Activated T-helper 17 cell treated with anti-CD3 and anti-CD28 coated beads, Interleukin-2, amount 50 U/mL, for 72 hours (primary cell): Measurements from ENCODE around the gene CMC1. TPM values are rescaled to one million over a fixed set of nuclear protein-coding genes. Genes with fewer than 3 reads are reported as not detected.

ENCODE experiments used
- ATAC-seq: fragments of 150-1000 bp; cut with Tn5 transposase; replicated peaks from 2 replicates; pipeline ENCODE4 v1.10.0; 2021; ENCODE audit warnings: mild to moderate bottlenecking, moderate library complexity
- H3K27ac Mint-ChIP-seq: one replicate; pipeline ENCODE4 v1.8.0; 2022; ENCODE audit warnings: mixed read lengths
- H3K27me3 Mint-ChIP-seq: one replicate; pipeline ENCODE4 v1.8.0; 2022; ENCODE audit warnings: mixed read lengths
- H3K36me3 Mint-ChIP-seq: one replicate; pipeline ENCODE4 v1.8.0; 2022; ENCODE audit warnings: low read depth, mild to moderate bottlenecking, mixed read lengths
- H3K4me1 Mint-ChIP-seq: one replicate; pipeline ENCODE4 v1.8.0; 2022; ENCODE audit warnings: mixed read lengths
- H3K4me3 Mint-ChIP-seq: one replicate; pipeline ENCODE4 v1.8.0; 2022; ENCODE audit warnings: mild to moderate bottlenecking, mixed read lengths
- H3K9me3 Mint-ChIP-seq: one replicate; pipeline ENCODE4 v1.8.0; 2022; ENCODE audit warnings: mixed read lengths
- total RNA-seq, 2 donors: library from RNA; stranded (reverse); gene quantifications; one replicate each; pipeline ENCODE4 v1.2.3, GENCODE V29; 2022

The CMC1 gene
- total RNA-seq, 2 donors from 2014 or later, result 19.1 to 20.5 TPM

DNA sequence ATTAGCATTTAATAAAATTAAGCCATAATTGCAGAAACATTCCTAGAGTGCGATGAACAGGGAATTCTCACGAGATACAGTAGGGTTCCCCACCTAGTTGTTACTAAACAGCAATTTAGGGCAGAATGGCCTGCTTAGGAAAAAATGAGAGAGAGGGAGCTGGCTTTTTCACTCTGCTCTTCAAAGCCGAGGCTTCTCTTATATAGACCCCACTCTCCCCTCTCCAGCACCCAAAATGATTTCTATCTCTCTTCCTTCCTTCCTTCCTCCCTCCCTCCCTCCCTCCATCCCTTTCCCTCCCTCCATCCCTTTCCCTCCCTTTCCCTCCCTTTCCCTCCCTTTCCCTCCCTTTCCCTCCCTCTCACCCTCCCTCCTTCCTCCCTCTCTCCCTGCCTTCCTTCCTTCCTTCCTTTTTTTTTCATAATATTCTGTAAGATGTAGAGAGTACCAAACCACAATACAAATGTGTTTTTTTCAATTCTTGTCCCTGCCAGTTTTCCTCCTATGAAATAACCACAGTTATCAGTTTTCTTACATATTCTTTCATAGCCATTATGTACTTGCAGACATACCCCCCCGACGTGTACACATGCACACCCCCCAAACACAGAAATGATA lies 59.0 kb downstream of the CMC1 start:
- no peak for ATAC-seq
- H3K4me3 Mint-ChIP-seq, result no peak overlapping the region
- peaks cover 2% of the 10 kb centered on the region for H3K4me1 Mint-ChIP-seq
- no peaks in the 10 kb centered on the region for H3K27me3 Mint-ChIP-seq
- H3K9me3 Mint-ChIP-seq, result no peaks in the 10 kb centered on the region
- no peak overlapping the region for H3K27ac Mint-ChIP-seq
- H3K36me3 Mint-ChIP-seq, result peaks cover 13% of the 10 kb centered on the region

DNA sequence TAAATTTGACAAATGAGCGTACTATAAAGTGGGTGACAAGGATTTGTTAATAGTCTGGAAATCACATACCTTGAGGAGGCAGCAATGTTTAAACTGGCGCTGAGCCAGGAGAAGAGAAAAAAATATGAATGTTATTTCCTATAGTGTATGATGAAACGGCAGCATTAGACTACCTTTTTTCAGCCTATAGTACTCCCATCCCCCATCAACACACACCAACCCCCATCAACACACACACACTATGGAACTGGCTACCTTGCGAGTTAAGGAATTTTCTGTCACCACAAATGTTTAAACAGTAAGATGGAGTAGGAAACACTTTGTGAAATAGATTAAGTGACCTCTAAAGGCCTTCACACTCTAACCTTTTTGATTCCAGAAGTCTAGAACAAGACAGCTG lies 60.3 kb downstream of the CMC1 start:
- Mint-ChIP-seq H3K27me3 (no peaks in the 10 kb centered on the region), H3K27ac (no peak overlapping the region), H3K36me3 (peaks cover 13% of the 10 kb centered on the region), H3K4me3 (no peak overlapping the region), H3K9me3 (no peaks in the 10 kb centered on the region), H3K4me1 (no peaks in the 10 kb centered on the region)
- no peak for ATAC-seq

DNA sequence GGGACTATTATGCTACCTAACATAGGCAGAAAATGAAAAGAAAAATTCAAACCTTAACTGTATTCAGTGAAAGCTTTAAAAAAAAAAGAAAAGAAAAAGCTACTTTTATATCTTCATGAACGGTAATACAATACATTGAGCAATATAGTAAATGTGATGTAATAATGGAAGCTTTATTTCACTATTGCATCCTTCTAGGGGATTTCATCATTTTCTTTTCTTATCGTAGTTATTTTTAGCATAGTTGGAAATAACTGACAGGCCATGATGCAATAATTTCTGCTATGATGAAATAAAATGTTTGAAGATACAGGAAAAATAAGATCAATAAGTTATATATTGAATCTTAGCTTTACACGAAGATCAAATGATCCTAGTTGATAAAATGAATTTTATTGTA lies 66.8 kb downstream of the CMC1 start:
- no peak overlapping the region for H3K4me3 Mint-ChIP-seq
- H3K9me3 Mint-ChIP-seq, result no peaks in the 10 kb centered on the region
- H3K27me3 Mint-ChIP-seq, result no peaks in the 10 kb centered on the region
- ATAC-seq, result no peak
- H3K4me1 Mint-ChIP-seq, result peaks cover 10% of the 10 kb centered on the region
- no peak overlapping the region for H3K27ac Mint-ChIP-seq
- H3K36me3 Mint-ChIP-seq, result peaks cover 6% of the 10 kb centered on the region

DNA sequence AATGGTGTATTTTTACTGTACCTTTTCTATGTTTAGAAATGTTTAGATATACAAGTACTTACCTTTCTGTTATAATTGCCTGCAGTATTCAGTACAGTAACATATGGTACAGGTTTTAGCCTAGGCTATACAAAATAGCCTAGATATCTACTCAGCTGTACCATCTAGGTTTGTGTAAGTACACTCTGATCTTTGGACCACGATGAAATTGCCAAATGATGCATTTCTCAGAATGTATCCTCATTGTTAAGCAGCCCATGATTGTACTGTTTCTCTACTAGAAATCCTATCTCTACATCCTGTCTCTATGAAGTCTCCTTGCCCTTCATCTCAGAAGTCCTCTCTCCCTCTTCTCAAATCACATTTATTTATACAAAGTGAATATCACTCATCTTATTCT lies 74.3 kb downstream of the CMC1 start:
- no peaks in the 10 kb centered on the region for H3K27me3 Mint-ChIP-seq
- ATAC-seq, result no peak
- peaks cover 4% of the 10 kb centered on the region for H3K4me1 Mint-ChIP-seq
- no peak overlapping the region for H3K27ac Mint-ChIP-seq
- no peak overlapping the region for H3K4me3 Mint-ChIP-seq
- no peaks in the 10 kb centered on the region for H3K9me3 Mint-ChIP-seq
- H3K36me3 Mint-ChIP-seq, result peaks cover 22% of the 10 kb centered on the region

DNA sequence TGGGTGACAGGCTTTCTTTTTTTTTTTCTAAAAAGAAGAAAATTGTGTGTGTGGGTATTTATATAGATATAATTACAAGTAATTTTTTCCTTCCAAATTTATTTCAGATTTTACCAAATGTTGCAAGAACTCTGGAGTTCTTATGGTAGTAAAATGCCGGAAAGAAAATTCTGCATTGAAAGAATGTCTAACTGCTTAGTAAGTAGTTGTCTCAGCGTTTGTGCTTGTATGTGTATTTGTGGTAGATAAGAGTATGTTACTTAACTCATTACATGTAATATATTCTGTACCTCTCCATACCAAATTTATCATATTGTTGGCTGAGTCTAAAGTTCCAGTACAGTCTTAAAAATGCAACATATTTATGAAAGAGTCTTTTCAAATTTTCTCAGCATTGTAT lies 74.8 kb downstream of the CMC1 start:
- ATAC-seq, result no peak
- Mint-ChIP-seq H3K4me3 (no peak overlapping the region), H3K27me3 (no peaks in the 10 kb centered on the region), H3K27ac (no peak overlapping the region), H3K4me1 (peaks cover 4% of the 10 kb centered on the region), H3K36me3 (peaks cover 27% of the 10 kb centered on the region), H3K9me3 (no peaks in the 10 kb centered on the region)

DNA sequence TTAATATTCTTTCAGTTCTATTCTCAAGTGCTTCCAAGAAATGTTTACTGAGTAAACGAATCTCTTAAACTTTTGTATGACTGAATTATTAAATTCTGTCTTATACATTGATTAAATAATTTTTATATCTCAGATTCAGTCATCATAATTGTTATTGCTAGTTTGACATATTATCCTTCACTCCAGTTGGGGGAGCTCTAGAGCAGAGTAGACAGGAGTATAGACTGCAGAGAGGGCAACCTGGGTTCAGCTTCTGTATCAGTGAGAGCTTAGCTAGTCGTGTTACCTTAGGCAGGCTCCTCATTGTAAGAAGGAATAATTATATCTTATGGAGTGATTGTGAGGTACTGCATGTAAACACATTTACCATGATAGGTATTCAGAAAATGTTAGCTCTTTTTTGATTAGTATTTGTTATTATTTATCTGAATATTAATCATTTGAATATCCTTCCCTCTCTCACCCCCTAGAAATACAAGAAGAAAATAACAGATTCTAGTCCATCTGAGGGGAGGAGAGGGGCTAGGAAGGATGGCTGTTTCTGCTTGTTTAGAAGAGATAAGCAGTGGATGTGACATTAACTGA lies 76.1 kb downstream of the CMC1 start:
- peaks cover 40% of the 10 kb centered on the region for H3K36me3 Mint-ChIP-seq

DNA sequence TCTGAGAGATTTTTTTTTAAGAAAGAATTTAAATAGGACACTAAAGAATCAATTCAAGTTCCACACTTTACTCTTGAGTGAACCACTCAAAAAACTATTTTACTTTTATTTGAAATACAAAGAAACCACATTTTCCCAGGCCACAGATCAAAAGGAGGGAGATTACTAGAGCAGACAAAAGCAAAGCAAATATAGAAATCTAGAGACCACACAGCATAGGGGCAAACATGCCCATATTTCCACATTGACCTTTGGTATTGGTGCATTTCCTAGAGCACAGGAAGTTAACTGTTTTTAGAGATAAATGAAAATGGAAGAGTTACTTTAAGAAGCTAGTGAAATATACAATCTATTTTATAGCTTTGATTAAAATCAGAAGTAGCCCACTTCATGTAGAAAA lies 79.6 kb downstream of the CMC1 start:
- Mint-ChIP-seq H3K4me1 (no peaks in the 10 kb centered on the region), H3K27me3 (no peaks in the 10 kb centered on the region), H3K27ac (peak overlapping the region; percentile 46), H3K9me3 (no peaks in the 10 kb centered on the region), H3K36me3 (peaks cover 73% of the 10 kb centered on the region), H3K4me3 (no peak overlapping the region)
- ATAC-seq, result no peak

More for the DNA sequence above, 76.1 kb downstream of the CMC1 start:
- ATAC-seq, result peak; percentile 88
- H3K27ac Mint-ChIP-seq, result no peak overlapping the region
- H3K4me3 Mint-ChIP-seq, result no peak overlapping the region
- peaks cover 4% of the 10 kb centered on the region for H3K4me1 Mint-ChIP-seq
- no peaks in the 10 kb centered on the region for H3K27me3 Mint-ChIP-seq
- H3K9me3 Mint-ChIP-seq, result no peaks in the 10 kb centered on the region

DNA sequence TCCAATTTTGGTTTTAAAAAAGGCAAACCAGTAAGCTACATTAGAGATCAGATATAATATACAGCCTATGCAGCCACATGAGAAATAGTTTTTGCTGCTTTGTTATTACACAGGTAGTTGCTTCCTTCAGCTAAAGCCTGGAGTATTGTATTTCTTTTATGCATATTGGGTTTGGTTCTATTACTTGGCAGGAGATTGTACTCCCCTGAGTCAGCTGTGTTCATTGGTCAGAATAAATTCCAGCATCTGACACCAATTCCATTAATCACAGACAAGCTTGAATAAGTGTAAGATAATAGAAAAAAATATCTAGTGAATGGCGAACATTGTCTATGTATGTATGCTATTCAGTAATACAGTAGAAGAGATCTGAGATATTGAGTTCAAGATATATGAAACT lies 81.0 kb downstream of the CMC1 start:
- H3K27ac Mint-ChIP-seq, result no peak overlapping the region
- H3K9me3 Mint-ChIP-seq, result no peaks in the 10 kb centered on the region
- no peaks in the 10 kb centered on the region for H3K27me3 Mint-ChIP-seq
- no peak for ATAC-seq
- H3K36me3 Mint-ChIP-seq, result peaks cover 78% of the 10 kb centered on the region
- H3K4me3 Mint-ChIP-seq, result no peak overlapping the region
- peaks cover 5% of the 10 kb centered on the region for H3K4me1 Mint-ChIP-seq

DNA sequence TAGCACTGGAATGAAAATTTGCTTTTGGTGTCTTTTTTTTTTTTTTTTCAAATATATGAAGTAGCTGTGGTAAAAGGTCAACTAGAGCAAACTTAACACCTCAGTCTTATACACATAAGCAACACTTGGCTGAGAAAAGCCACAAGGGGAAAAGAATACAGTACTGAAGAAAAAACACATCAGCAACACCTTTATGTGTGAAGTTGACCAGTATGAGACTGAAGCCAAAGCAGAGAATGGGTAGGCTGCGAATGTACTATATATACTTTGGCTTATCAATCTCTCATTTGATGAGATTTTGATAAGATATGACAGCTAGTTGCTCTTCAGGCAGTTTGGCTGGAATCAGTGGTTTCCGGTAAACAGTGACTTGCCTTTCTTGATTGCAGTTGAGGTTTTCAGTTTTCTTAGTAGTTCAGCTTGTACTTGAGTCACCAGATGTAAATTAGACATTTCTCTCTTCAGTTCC lies 85.1 kb downstream of the CMC1 start:
- no peaks in the 10 kb centered on the region for H3K27me3 Mint-ChIP-seq
- ATAC-seq, result peak; percentile 94
- peaks cover 64% of the 10 kb centered on the region for H3K36me3 Mint-ChIP-seq
- H3K9me3 Mint-ChIP-seq, result no peaks in the 10 kb centered on the region
- peak overlapping the region; percentile 58 for H3K27ac Mint-ChIP-seq
- peaks cover 5% of the 10 kb centered on the region for H3K4me1 Mint-ChIP-seq
- H3K4me3 Mint-ChIP-seq, result peak overlapping the region; percentile 35

DNA sequence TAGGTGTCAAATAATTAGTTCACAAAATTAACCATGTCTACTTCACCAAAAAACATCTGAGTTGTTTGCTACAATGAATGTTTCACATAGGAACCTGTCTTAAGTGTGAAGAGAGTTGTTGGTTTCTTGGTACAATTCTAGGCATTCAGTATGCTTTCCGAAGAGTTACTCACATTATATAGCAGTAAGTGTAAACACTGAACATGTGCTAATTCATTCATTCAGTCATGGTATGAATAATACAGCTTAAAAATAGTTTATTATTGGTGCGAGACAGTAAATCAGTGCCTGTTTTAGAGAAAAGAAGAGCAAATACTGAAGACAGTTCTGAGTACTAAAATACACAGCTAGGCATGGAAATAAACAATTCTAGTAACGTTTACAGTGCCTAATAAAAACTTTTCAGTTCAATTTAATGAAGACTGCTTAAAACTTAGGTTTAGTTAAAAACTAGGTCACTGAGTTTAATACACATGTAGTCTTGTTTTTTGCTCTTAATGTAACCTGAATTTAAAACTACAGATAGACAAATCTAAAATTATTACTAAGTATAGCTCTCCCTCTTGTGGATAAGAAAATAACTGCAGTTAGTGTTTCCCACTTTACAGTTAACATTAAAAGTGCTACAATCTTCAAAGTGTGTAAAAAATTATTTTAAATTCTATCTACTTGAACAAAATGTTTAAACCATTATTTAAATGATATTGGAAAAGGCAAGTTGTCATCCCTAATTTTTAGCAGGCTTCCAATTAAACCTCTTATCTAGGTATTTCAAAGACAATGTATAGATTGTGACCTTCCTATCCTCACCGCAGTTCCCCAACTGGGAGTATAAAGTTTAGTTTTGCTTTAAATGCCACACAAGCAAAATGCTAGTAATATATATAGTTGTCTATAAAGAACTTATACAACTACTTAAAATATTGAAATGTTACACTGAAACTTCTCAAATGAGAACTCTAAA lies 87.1 kb downstream of the CMC1 start:
- no peaks in the 10 kb centered on the region for H3K9me3 Mint-ChIP-seq
- peaks cover 5% of the 10 kb centered on the region for H3K4me1 Mint-ChIP-seq
- H3K27me3 Mint-ChIP-seq, result no peaks in the 10 kb centered on the region
- peaks cover 56% of the 10 kb centered on the region for H3K36me3 Mint-ChIP-seq
- ATAC-seq, result no peak
- H3K27ac Mint-ChIP-seq, result no peak overlapping the region
- H3K4me3 Mint-ChIP-seq, result no peak overlapping the region

DNA sequence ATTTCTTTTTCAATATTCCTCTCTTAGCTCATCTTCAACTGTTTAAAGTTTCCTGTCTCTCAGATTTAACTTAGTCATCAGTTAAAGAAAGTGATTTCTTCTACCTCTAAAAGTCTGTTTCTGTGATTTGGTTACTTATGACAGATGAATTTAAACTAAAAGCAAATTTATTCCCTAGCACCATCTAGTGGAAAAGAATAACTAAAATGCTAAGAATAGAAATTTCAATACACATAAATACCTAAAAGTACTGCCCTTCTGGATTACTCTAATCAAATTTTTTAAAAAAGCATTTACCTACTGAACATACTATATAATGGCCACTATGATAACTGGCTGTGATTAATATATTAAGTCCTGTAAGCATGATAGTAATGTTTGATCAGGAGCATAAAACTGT lies 93.1 kb downstream of the CMC1 start:
- H3K36me3 Mint-ChIP-seq, result peaks cover 64% of the 10 kb centered on the region
- no peaks in the 10 kb centered on the region for H3K4me1 Mint-ChIP-seq
- no peaks in the 10 kb centered on the region for H3K27me3 Mint-ChIP-seq
- no peak overlapping the region for H3K4me3 Mint-ChIP-seq
- no peak for ATAC-seq
- no peaks in the 10 kb centered on the region for H3K9me3 Mint-ChIP-seq
- peak overlapping the region; percentile 1 for H3K27ac Mint-ChIP-seq

DNA sequence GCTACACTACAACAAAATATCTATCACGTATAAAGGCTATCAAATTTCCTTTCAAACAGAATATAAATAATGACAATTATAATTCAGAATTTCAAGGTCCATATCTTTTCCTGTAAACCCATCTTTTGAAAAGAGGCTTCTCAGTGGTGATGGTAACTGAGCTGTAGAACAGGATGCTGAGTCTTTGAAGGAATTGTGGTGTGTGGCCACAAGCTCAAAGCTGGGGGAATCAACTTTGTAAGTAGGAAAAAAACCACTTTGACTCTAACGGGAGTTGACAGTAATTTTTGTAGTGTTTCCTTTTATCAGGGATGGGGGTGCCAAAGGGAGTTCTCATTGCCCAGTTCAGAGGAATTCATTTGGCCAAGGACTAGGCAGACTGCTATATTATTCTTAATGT lies 93.8 kb downstream of the CMC1 start:
- Mint-ChIP-seq H3K36me3 (peaks cover 68% of the 10 kb centered on the region), H3K27ac (peak overlapping the region; percentile 1), H3K9me3 (no peaks in the 10 kb centered on the region), H3K27me3 (no peaks in the 10 kb centered on the region), H3K4me3 (no peak overlapping the region), H3K4me1 (no peaks in the 10 kb centered on the region)
- ATAC-seq, result no peak

DNA sequence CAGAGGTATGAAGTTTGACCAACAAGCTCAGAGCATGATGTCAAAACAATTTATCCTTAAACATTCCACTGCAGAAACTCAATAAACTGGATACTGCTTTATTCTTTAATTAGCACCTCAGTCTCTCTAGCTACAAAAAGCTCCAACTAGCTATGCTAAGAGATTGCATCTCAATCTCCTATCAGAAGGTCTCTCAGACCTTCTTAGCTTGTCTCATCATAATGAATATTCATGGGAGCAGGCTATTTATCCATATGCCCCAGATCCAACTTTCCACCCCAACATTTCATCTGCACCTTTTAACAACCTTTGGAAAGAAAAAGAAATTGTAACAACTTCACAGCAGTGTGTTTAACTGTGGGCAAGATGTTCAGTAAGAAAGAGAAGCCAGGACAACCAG lies 95.8 kb downstream of the CMC1 start:
- Mint-ChIP-seq H3K4me3 (no peak overlapping the region), H3K9me3 (no peaks in the 10 kb centered on the region), H3K27ac (no peak overlapping the region), H3K27me3 (no peaks in the 10 kb centered on the region), H3K4me1 (peaks cover 5% of the 10 kb centered on the region), H3K36me3 (peaks cover 56% of the 10 kb centered on the region)
- ATAC-seq, result no peak

DNA sequence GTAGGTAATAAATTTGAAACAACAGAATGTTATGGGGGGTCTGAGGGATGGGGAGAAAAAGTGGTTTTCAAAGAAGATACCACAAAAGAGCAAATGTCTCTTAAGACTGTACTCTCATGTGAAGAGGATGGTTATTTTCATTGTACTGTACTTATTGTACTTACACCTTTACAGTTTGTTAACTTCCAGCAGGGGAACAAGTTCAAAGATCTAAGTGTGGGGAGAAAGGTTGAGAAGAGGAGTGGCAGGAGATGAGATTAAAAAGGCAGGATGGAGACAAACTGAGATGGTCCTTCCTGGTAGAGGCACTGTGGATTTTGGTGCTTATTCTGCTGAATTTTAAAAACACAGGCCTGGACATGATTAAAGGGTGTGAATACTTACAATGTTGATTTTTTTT lies 101.7 kb downstream of the CMC1 start:
- peaks cover 54% of the 10 kb centered on the region for H3K36me3 Mint-ChIP-seq
- no peaks in the 10 kb centered on the region for H3K27me3 Mint-ChIP-seq
- peaks cover 30% of the 10 kb centered on the region for H3K4me1 Mint-ChIP-seq
- no peak for ATAC-seq
- no peaks in the 10 kb centered on the region for H3K9me3 Mint-ChIP-seq
- H3K4me3 Mint-ChIP-seq, result peak overlapping the region; percentile 29
- peak overlapping the region; percentile 6 for H3K27ac Mint-ChIP-seq

DNA sequence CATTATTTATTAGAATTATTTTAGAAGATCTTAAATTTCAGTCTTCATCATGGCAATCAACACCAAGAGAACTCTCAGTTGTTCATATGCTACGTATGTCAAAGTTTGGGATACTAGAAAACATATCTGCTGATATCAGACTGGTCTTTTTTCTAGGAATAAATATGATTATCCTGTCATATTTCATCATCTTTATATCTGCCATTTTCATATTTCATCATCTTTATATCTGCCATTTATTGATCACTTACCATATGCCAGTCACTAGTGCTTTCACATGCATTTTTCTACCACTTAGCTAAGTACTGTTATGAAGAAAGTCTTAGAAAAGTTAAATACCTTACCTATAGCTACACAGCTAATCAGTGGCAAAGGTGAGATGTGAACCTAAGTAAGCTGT lies 104.3 kb downstream of the CMC1 start:
- Mint-ChIP-seq H3K27ac (no peak overlapping the region), H3K4me1 (peaks cover 30% of the 10 kb centered on the region), H3K4me3 (peak overlapping the region; percentile 97), H3K27me3 (no peaks in the 10 kb centered on the region), H3K36me3 (peaks cover 49% of the 10 kb centered on the region), H3K9me3 (no peaks in the 10 kb centered on the region)
- ATAC-seq, result no peak
